GM12878 (cell line): ENCODE data around the gene MAGI2. TPM values are rescaled to one million over a fixed set of nuclear protein-coding genes. Genes with fewer than 3 reads are reported as not detected.

ENCODE experiments used
- ATAC-seq: fragments of 200-7000 bp; cut with Tn5 transposase; 3 replicates; pipeline ENCODE4 v1.9.1; 2020; ENCODE audit warnings: mild to moderate bottlenecking, moderate library complexity
- BruUV-seq: library from RNA; stranded (reverse); fragments of 400-500 nt; replicated peaks from 2 replicates; lab custom pipeline; 2021; lab: Mats Ljungman, UMichigan
- CTCF ChIA-PET: fragments of 300-600 bp; sonication (Branson Sonifier 250); formaldehyde crosslinking; extraction: SDS; loops from one replicate; lab custom pipeline; 2021; ENCODE audit warnings: inconsistent platforms; lab: Yijun Ruan, JAX
- POLR2A ChIA-PET: fragments of 350-600 bp; formaldehyde crosslinking; extraction: SDS; loops from one replicate; lab custom pipeline; 2021; ENCODE audit warnings: inconsistent platforms; lab: Charles Lee
- RAD21 ChIA-PET: fragments of 300-600 bp; sonication (Branson Sonifier 250); formaldehyde crosslinking; loops from one replicate; lab custom pipeline; 2023; ENCODE audit warnings: antibody characterized with exemption; ENCODE audit not compliant: unreplicated experiment; lab: Charles Lee
- SMC1A ChIA-PET: fragments of 300-600 bp; sonication (Branson Sonifier 250); formaldehyde crosslinking; loops from one replicate; lab custom pipeline; 2023; ENCODE audit not compliant: unreplicated experiment, uncharacterized antibody; lab: Charles Lee
- DNase-seq: peaks from one replicate; pipeline ENCODE4 v3.0.0-alpha.2; 2011; ENCODE audit warnings: low read depth, low spot score
- FAIRE-seq: peaks from 3 replicates; lab custom pipeline; 2011; peaks lifted over from hg19 to GRCh38; lab: Jason Lieb, UNC
- H2AFZ ChIP-seq: 2 replicates; pipeline ENCODE4 v1.6.0; 2011; ENCODE audit warnings: low read depth, low read length, control low read depth; ENCODE audit not compliant: control insufficient read depth
- H3K27ac ChIP-seq: 2 replicates; pipeline ENCODE4 v1.5.1; 2011; ENCODE audit warnings: control low read depth; ENCODE audit not compliant: control insufficient read depth, insufficient read depth
- H3K27me3 ChIP-seq, 2 experiments: replicated peaks in 1 of 2; 2 replicates each; pipeline versions ENCODE4 v1.6.0 to v1.6.1; 2011; ENCODE audit warnings: low read length in 1 of 2; ENCODE audit not compliant: control insufficient read depth in 2 of 2, insufficient read depth in 2 of 2
- H3K36me3 ChIP-seq, 2 experiments: 2 replicates each; pipeline ENCODE4 v1.5.1; 2011; ENCODE audit warnings: low read length in 1 of 2; ENCODE audit not compliant: control insufficient read depth in 2 of 2, insufficient read depth in 2 of 2
- H3K4me1 ChIP-seq: 2 replicates; pipeline ENCODE4 v1.6.1; 2011; ENCODE audit warnings: mild to moderate bottlenecking, low read length, moderate library complexity, mixed read lengths; ENCODE audit not compliant: control insufficient read depth, insufficient read depth
- H3K4me2 ChIP-seq: 2 replicates; pipeline ENCODE4 v1.6.0; 2011; ENCODE audit warnings: control low read depth; ENCODE audit not compliant: control insufficient read depth, insufficient read depth
- H3K4me3 ChIP-seq: fragments of 200-600 bp; sonication (generic); 2 replicates; pipeline ENCODE4 v1.5.1; 2016
- H3K79me2 ChIP-seq: 2 replicates; pipeline ENCODE4 v1.6.0; 2011; ENCODE audit warnings: low read length; ENCODE audit not compliant: control insufficient read depth, insufficient read depth
- H3K9ac ChIP-seq: 2 replicates; pipeline ENCODE4 v1.8.0; 2011; ENCODE audit warnings: low read length, control low read depth, mixed read lengths; ENCODE audit not compliant: control insufficient read depth, insufficient read depth
- H3K9me3 ChIP-seq: replicated peaks from 3 replicates; pipeline ENCODE4 v1.5.1; 2011; ENCODE audit warnings: mild to moderate bottlenecking, low read length; ENCODE audit not compliant: control insufficient read depth, insufficient read depth
- H4K20me1 ChIP-seq: 2 replicates; pipeline ENCODE4 v1.6.0; 2011; ENCODE audit not compliant: control insufficient read depth, insufficient read depth
- ATF3 ChIP-seq: IDR thresholded peaks from 2 replicates; pipeline ENCODE4 v1.6.1; 2011; ENCODE audit warnings: low read depth, mild to moderate bottlenecking, low read length, moderate library complexity, borderline replicate concordance; ENCODE audit errors: extremely low read depth
- CUX1 ChIP-seq: IDR thresholded peaks from 2 replicates; pipeline ENCODE4 v1.6.1; 2012; ENCODE audit warnings: improper control_type of control experiment, low read depth, low read length; ENCODE audit not compliant: insufficient replicate concordance
- EGR1 ChIP-seq, 2 experiments: IDR thresholded peaks; 1 replicate in 1 of 2; 2 replicates in 1 of 2; pipeline ENCODE4 v1.6.1; 2011 to 2012; ENCODE audit warnings: low read depth in 2 of 2, low read length in 2 of 2, borderline replicate concordance in 1 of 2, mild to moderate bottlenecking in 1 of 2, moderate library complexity in 1 of 2
- GATAD2B ChIP-seq: fragments of 450-650 bp; conservative IDR thresholded peaks from 2 replicates; pipeline ENCODE4 v1.6.1; 2017; ENCODE audit warnings: low read depth, mild to moderate bottlenecking, moderate library complexity
- JUNB ChIP-seq: IDR thresholded peaks from 2 replicates; pipeline ENCODE4 v1.6.1; 2016; ENCODE audit warnings: antibody characterized with exemption, mild to moderate bottlenecking
- LARP7 ChIP-seq: fragments of 450-650 bp; IDR thresholded peaks from 2 replicates; pipeline ENCODE4 v1.6.1; 2017; ENCODE audit warnings: mild to moderate bottlenecking
- MTA3 ChIP-seq: IDR thresholded peaks from 2 replicates; pipeline ENCODE4 v1.6.1; 2012; ENCODE audit warnings: low read length, inconsistent platforms, borderline replicate concordance
- MXI1 ChIP-seq: fragments of 150-350 bp; IDR thresholded peaks from 2 replicates; pipeline ENCODE4 v1.6.1; 2011; ENCODE audit warnings: low read depth, mild to moderate bottlenecking, inconsistent platforms, low read length, improper control_type of control experiment
- MYC ChIP-seq: IDR thresholded peaks from 2 replicates; pipeline ENCODE4 v1.6.1; 2011; ENCODE audit warnings: mild to moderate bottlenecking, low read length, moderate library complexity, inconsistent platforms; ENCODE audit not compliant: insufficient read depth, insufficient replicate concordance, insufficient read length, severe bottlenecking
- NFYA ChIP-seq: IDR thresholded peaks from 2 replicates; pipeline ENCODE4 v1.6.1; 2011; ENCODE audit warnings: low read depth, mild to moderate bottlenecking, low read length, improper control_type of control experiment, borderline replicate concordance
- NR2C2 ChIP-seq: IDR thresholded peaks from 2 replicates; pipeline ENCODE4 v1.6.1; 2011; ENCODE audit warnings: borderline replicate concordance, low read depth; ENCODE audit not compliant: control insufficient read depth, insufficient read length
- PAX5 ChIP-seq: IDR thresholded peaks from 2 replicates; pipeline ENCODE4 v1.6.1; 2011; ENCODE audit warnings: low read depth, low read length, borderline replicate concordance
- PAX8 ChIP-seq: fragments of 450-650 bp; IDR thresholded peaks from 2 replicates; pipeline ENCODE4 v1.6.1; 2017; ENCODE audit warnings: mild to moderate bottlenecking, moderate library complexity
- RFX5 ChIP-seq: IDR thresholded peaks from 2 replicates; pipeline ENCODE4 v1.6.1; 2011; ENCODE audit warnings: low read depth, low read length, improper control_type of control experiment
- RUNX3 ChIP-seq: IDR thresholded peaks from 2 replicates; pipeline ENCODE4 v1.6.1; 2012; ENCODE audit warnings: low read length, inconsistent platforms
- SIN3A ChIP-seq: IDR thresholded peaks from 2 replicates; pipeline ENCODE4 v1.6.1; 2012; ENCODE audit warnings: low read depth, low read length, improper control_type of control experiment
- ZNF207 ChIP-seq: fragments of 450-650 bp; IDR thresholded peaks from 2 replicates; pipeline ENCODE4 v1.6.1; 2014; ENCODE audit warnings: antibody characterized with exemption, mild to moderate bottlenecking, borderline replicate concordance
- WGBS: methylation state at CpG from one replicate; pipeline ENCODE4 v1.1.6; 2016; ENCODE audit warnings: low lambda C conversion rate; ENCODE audit not compliant: insufficient replicate concordance, insufficient coverage; ENCODE audit errors: missing lambda C conversion rate; 5-methylcytosine and 5-hydroxymethylcytosine counted together
- in situ Hi-C: fragments of 300-500 bp; cut with MboI; formaldehyde crosslinking; loops from 9 replicates; pipeline ENCODE4 v1.14.3; 2018; ENCODE audit warnings: mixed read lengths
- intact Hi-C: fragments of 100-400 bp; cut with micrococcal nuclease; formaldehyde crosslinking; loops from one replicate; pipeline ENCODE4 v1.14.2; 2022; ENCODE audit not compliant: unreplicated experiment
- polyA plus RNA-seq, 11 experiments: library from polyadenylated mRNA; depleted of rRNA in 4 of 11; unstranded in 6 of 11; stranded (reverse) in 5 of 11; fragments of >200 nt; fragmentation: Nextera tagmentation in 4 of 11; fragmentation: Illumina TruSeq in 1 of 11; extraction: Ambion mirVana in 4 of 11; extraction: Trizol in 1 of 11; gene quantifications; 1 replicate in 1 of 11; 2 replicates in 10 of 11; pipeline versions ENCODE4 v1.2.1 to v1.2.3, GENCODE V29; 2011 to 2016; ENCODE audit warnings: inconsistent platforms in 2 of 11, missing spikeins in 2 of 11, low read depth in 1 of 11
- total RNA-seq, 4 experiments: library from RNA; depleted of rRNA in 3 of 4; stranded (reverse); fragments of >200 nt in 3 of 4; fragmentation: Illumina TruSeq in 1 of 4; extraction: Trizol in 1 of 4; gene quantifications; 2 replicates each; pipeline versions ENCODE4 v1.2.1 to v1.2.3, GENCODE V29; 2013 to 2021

Gene MAGI2
- total and polyA plus RNA-seq, 10 of the 15 experiments (the other 5 are each of a cell fraction or from before 2014, with no cell fraction given) = 0.01 to 0.31 (median 0.05) TPM; not detected in 2

GRCh38 chr7:78792006-78792405, 661.5 kb downstream of the MAGI2 start (continued):
- TF ChIP-seq ATF3 = no peak
- TF ChIP-seq SIN3A = no peak
- no peak for TF ChIP-seq MYC
- TF ChIP-seq JUNB = no peak
- no peak for TF ChIP-seq RFX5

GRCh38 chr7:78788464-78788863, 665.0 kb downstream of the MAGI2 start:
- RAD21 ChIA-PET = no interaction called here
- H3K27ac ChIP-seq = no peak overlapping the region
- H3K79me2 ChIP-seq = no peaks in the 10 kb centered on the region
- H3K9me3 ChIP-seq = no peaks in the 10 kb centered on the region
- no peaks in the 10 kb centered on the region for H3K36me3 ChIP-seq
- H3K4me1 ChIP-seq = no peaks in the 10 kb centered on the region
- DNase-seq = no peak
- no TSS peak for BruUV-seq
- CTCF ChIA-PET = no interaction called here
- ATAC-seq = no peak
- in situ Hi-C loops (no loop called here), intact Hi-C loops (no loop called here)
- H3K4me2 ChIP-seq = no peak overlapping the region
- 8% methylated on average over 2 of the region's 2 CpGs for WGBS
- H3K9ac ChIP-seq = no peak overlapping the region
- H3K4me3 ChIP-seq = no peak overlapping the region
- no peaks in the 10 kb centered on the region for H4K20me1 ChIP-seq
- SMC1A ChIA-PET = interaction anchor here (1.0 kb wide), 1 partner anchor 11 kb away, joined by 3 read pairs; no protein-coding TSS in a partner anchor
- H2AFZ ChIP-seq = no peak overlapping the region
- FAIRE-seq = no peak
- no peaks in the 10 kb centered on the region for H3K27me3 ChIP-seq
- POLR2A ChIA-PET = no interaction called here
- TF ChIP-seq ZNF207 = no peak
- TF ChIP-seq PAX8 = no peak
- TF ChIP-seq GATAD2B = no peak
- TF ChIP-seq NR2C2 = no peak
- no peak for TF ChIP-seq MTA3
- TF ChIP-seq LARP7 = no peak
- TF ChIP-seq EGR1 (IDR thresholded peaks at IDR 0.05; ENCODE audit: borderline replicate concordance in 1 of 2, low read depth in 2 of 2, low read length in 2 of 2) = no peak
- TF ChIP-seq CUX1 = no peak
- no peak for TF ChIP-seq NFYA
- TF ChIP-seq RUNX3 = no peak
- no peak for TF ChIP-seq PAX5
- TF ChIP-seq MXI1 = no peak
